SK-N-SH treated with all-trans-retinoic acid at 6 μM for 48 hours (cell line): Measurements from ENCODE around the gene SV2B.

ENCODE experiments used
- CREB5 ChIP-seq: fragments of 250-450 bp; sonication (Bioruptor Pico); IDR thresholded peaks from 2 replicates; pipeline ENCODE4 v1.5.1; 2020; ENCODE audit warnings: low read depth, mild to moderate bottlenecking, moderate library complexity
- CSRNP3 ChIP-seq: fragments of 250-450 bp; sonication (Bioruptor Pico); IDR thresholded peaks from 2 replicates; pipeline ENCODE4 v1.5.1; 2021; ENCODE audit warnings: mild to moderate bottlenecking, moderate library complexity
- PATZ1 ChIP-seq: fragments of 250-450 bp; sonication (Bioruptor Pico); IDR thresholded peaks from 2 replicates; pipeline ENCODE4 v1.8.0; 2020; ENCODE audit warnings: mild to moderate bottlenecking, moderate library complexity, borderline replicate concordance
- POU6F1 ChIP-seq: fragments of 250-450 bp; sonication (Bioruptor Pico); IDR thresholded peaks from 2 replicates; pipeline ENCODE4 v1.8.0; 2021; ENCODE audit warnings: low read depth, mild to moderate bottlenecking, moderate library complexity, borderline replicate concordance
- ZNF70 ChIP-seq: fragments of 450-650 bp; formaldehyde crosslinking; IDR thresholded peaks from 2 replicates; pipeline ENCODE4 v1.5.0; 2020; ENCODE audit warnings: mild to moderate bottlenecking, moderate library complexity

GRCh38 chr15:91118817-91119590 lies 18.9 kb downstream of the SV2B start:
- TF ChIP-seq PATZ1 (CRISPR knock-in tag) (no peak), CSRNP3 (CRISPR knock-in tag) (no peak), ZNF70 (no peak), CREB5 (no peak), POU6F1 (CRISPR knock-in tag) (no peak)
